ENCODE measurements around the gene WWOX.

DNA sequence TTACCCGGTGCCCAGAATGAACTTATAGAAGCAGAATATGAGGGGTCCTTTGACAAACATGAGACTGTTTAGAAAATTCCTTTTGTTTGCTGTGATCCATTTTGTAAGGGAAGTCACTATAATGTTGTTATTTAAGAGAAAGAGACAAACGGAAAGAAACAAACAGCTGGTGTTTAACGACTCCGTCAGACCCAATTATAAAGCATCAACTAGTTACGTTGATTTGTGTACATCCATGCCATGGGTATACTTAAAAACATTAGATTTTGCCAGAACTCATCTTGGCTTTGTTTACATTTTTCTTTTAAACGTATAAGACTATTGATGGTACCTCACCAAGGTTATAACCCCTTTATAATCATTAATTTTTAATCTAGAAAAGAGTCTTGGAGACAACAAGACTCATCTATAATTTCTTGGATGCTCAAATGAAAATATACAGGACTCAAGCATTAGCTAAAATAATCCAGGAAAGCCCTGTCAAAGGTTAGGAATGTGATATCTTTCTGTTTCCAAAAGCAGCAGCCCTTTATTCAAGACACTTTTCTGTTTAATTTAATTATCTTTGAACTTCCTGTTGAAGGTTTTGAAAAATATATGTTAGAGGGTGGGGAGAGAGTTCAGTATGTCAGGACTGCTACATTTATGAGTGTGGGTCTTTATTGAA lies 331.7 kb downstream of the WWOX start:
- TF ChIP-seq EP300 (IDR thresholded peaks at IDR 0.05) = no peak
- no peak for TF ChIP-seq POLR2A (IDR thresholded peaks at IDR 0.05)
